Upper lobe of right lung (tissue), 1 donor: ENCODE data around the gene NNMT. TPM values are rescaled to one million over a fixed set of nuclear protein-coding genes. Genes with fewer than 3 reads are reported as not detected.

ENCODE experiments used
- ATAC-seq: fragments of 200-7000 bp; cut with Tn5 transposase; one replicate; pipeline ENCODE4 v1.9.1; 2020; ENCODE audit warnings: mild to moderate bottlenecking, moderate library complexity
- DNase-seq: peaks from one replicate; pipeline ENCODE4 v3.0.0-alpha.2; 2020
- H3K27ac ChIP-seq: fragments of 200-600 bp; one replicate; pipeline ENCODE4 v1.8.0; 2022
- H3K27me3 ChIP-seq: fragments of 200-600 bp; one replicate; pipeline ENCODE4 v1.8.0; 2022; ENCODE audit warnings: mild to moderate bottlenecking
- H3K36me3 ChIP-seq: fragments of 200-600 bp; one replicate; pipeline ENCODE4 v1.8.0; 2022
- H3K4me1 ChIP-seq: fragments of 200-600 bp; one replicate; pipeline ENCODE4 v1.8.0; 2022
- H3K4me3 ChIP-seq: fragments of 200-600 bp; one replicate; pipeline ENCODE4 v1.8.0; 2022; ENCODE audit warnings: mild to moderate bottlenecking
- H3K9me3 ChIP-seq: fragments of 200-600 bp; one replicate; pipeline ENCODE4 v1.8.0; 2022
- CTCF ChIP-seq: fragments of 200-600 bp; IDR thresholded peaks from one replicate; pipeline ENCODE4 v1.8.0; 2022; ENCODE audit warnings: antibody characterized with exemption
- intact Hi-C: fragments of 100-400 bp; cut with DNase I; formaldehyde crosslinking; loops from one replicate; pipeline ENCODE4 v1.11.0; 2022
- total RNA-seq: library from RNA; stranded (reverse); fragmentation: NEBNext Ultra II Directional; extraction: Animal tissue kit (Norgen Biotek cat#: 25700); gene quantifications from one replicate; pipeline ENCODE4 v1.2.1, GENCODE V29; 2021
- donor health status: DM: no; HTN: yes; CAD: no; lungs with severe emphysema.

The NNMT gene
- total RNA-seq, 1 donor from 2014 or later: 349 TPM

GRCh38 chr11:114264381-114264780 is 31.8 kb upstream of the NNMT start:
- ATAC-seq (no peak), DNase-seq (peak; percentile 12)
- intact Hi-C loops: loop anchor here (5.0 to 10.0 kb wide), 2 partner anchors 227 to 370 kb away; no protein-coding TSS in a partner anchor
- no peaks in the 10 kb centered on the region for H3K9me3 ChIP-seq
- H3K36me3 ChIP-seq: no peaks in the 10 kb centered on the region
- H3K27me3 ChIP-seq: no peaks in the 10 kb centered on the region
- H3K27ac ChIP-seq: no peak overlapping the region
- peaks cover 16% of the 10 kb centered on the region for H3K4me1 ChIP-seq
- H3K4me3 ChIP-seq: no peak overlapping the region
- no peak for TF ChIP-seq CTCF

DNA sequence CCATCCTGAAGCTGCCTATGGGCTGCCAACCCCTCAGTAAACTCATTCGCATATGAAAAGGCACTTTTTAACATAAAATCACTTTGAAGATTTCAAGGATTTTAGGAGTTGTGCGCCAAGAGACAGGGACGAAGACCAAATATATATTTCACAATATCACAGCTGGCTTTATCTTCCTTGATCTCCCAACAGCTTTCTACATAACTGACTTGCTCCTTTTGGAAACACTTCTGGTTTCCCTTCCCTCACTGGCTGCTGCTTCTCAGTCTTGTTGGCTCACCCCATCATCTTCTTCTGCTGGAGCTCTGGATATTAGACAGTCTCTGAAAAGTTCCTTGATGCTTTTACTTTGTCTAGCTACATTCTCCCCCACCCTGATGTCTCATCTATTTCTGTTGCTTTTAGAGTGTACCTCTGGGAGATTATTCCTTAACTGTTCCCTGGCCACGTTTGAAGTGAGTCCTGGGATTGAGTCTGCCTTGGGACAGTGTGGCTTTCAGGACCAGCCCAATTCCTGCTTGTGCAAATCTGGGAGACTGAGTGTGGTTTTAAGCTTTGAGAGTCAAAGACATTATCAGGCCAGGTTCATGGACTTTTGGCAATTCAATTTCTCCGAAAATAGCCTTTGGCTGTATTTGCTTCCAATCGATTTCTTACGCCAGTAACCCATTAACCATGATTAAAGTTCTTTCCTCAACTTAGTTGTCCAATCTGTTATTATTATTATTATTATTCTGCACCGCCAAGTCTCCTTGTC is 30.9 kb upstream of the NNMT start:
- Histone ChIP-seq H3K27ac (no peak overlapping the region), H3K27me3 (no peaks in the 10 kb centered on the region), H3K36me3 (no peaks in the 10 kb centered on the region), H3K4me3 (no peak overlapping the region), H3K9me3 (no peaks in the 10 kb centered on the region), H3K4me1 (peaks cover 12% of the 10 kb centered on the region)
- no peak for ATAC-seq
- TF ChIP-seq CTCF: no peak
- intact Hi-C loops: loop anchor here (10.0 kb wide), 1 partner anchor 370 kb away; no protein-coding TSS in a partner anchor
- DNase-seq: no peak

GRCh38 chr11:114269498-114269897 is 26.7 kb upstream of the NNMT start:
- intact Hi-C loops: loop anchor here (10.0 kb wide), 1 partner anchor 375 kb away; no protein-coding TSS in a partner anchor

DNA sequence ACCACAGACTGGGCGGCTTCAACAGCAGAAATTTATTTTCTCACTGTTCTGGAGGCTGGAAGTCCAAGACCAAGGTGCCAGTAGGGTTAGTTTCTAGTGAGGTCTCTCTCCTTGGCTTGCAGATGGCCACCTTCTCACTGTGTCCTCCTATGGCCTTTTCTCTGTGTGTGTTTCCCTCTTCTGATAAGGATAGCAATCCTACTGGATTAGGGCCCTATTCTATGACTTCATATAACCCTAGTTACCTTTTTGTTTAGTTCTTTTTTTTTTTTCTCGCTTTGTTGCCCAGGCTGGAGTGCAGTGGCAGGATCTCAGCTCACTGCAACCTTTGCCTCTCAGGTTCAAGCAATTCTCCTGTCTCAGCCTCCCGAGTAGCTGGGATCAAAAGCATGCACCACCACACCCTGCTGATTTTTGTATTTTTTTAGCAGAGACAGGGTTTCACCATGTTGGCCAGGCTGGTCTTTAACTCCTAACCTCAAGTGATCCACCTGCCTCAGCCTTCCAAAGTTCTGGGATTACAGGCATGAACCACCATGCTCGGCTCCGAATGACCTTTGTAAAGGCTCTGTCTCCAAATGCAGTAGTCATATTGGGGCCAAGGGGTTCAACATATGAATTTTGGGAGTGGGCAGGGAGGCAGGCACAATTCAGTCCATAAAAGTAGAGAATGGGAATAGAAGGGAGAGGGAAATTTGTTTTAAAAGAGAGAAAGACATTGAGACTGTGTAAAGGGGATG is 25.5 kb upstream of the NNMT start:
- no peak for TF ChIP-seq CTCF
- Histone ChIP-seq H3K27ac (no peak overlapping the region), H3K9me3 (no peaks in the 10 kb centered on the region), H3K36me3 (no peaks in the 10 kb centered on the region), H3K27me3 (no peaks in the 10 kb centered on the region), H3K4me1 (no peaks in the 10 kb centered on the region), H3K4me3 (no peak overlapping the region)
- ATAC-seq (no peak), DNase-seq (no peak)
- intact Hi-C loops: no loop called here

More at GRCh38 chr11:114269498-114269897, 26.7 kb upstream of the NNMT start:
- Histone ChIP-seq H3K9me3 (no peaks in the 10 kb centered on the region), H3K4me1 (no peaks in the 10 kb centered on the region), H3K36me3 (no peaks in the 10 kb centered on the region), H3K27ac (no peak overlapping the region), H3K4me3 (no peak overlapping the region), H3K27me3 (no peaks in the 10 kb centered on the region)
- DNase-seq (no peak), ATAC-seq (no peak)
- TF ChIP-seq CTCF: no peak

DNA sequence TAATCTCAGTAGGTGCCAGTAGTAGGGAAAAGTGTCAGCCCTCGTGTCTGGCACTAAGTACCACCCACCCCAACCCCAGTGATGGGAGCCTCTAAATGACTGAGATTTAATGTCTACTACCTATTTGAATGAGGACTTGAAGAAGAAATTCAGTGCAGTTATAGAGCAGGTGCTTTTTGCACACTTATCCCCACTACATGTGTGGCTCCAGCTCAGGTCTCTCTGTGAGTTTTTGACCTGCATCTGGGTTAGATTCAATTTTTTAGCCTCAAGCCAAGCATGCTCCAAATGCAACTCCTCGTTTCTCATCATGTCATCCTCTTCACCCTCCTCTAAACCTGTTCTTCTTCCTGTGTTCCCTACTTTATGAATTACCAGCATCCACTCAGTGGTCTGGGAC is 24.9 kb upstream of the NNMT start:
- Histone ChIP-seq H3K4me3 (no peak overlapping the region), H3K9me3 (no peaks in the 10 kb centered on the region), H3K27me3 (no peaks in the 10 kb centered on the region), H3K27ac (no peak overlapping the region), H3K36me3 (no peaks in the 10 kb centered on the region), H3K4me1 (no peaks in the 10 kb centered on the region)
- intact Hi-C loops: no loop called here
- DNase-seq: no peak
- no peak for TF ChIP-seq CTCF
- ATAC-seq: no peak
